DOHH2 (cell line): ENCODE results near the gene CRYBG3.

Experiments used
- EZH2phosphoT487 ChIP-seq: fragments of 200-600 bp; sonication (generic); IDR thresholded peaks from 2 replicates; pipeline ENCODE4 v1.6.1; 2017; ENCODE audit warnings: borderline replicate concordance, mild to moderate bottlenecking, antibody characterized with exemption, low read length, moderate library complexity, mixed read lengths
- TF ChIP-seq, protein P1 (sequence below): fragments of 200-600 bp; sonication (generic); IDR thresholded peaks from one replicate; pipeline ENCODE4 v1.5.1; 2014; ENCODE audit warnings: antibody characterized with exemption, mild to moderate bottlenecking, low read depth, low read length; ENCODE audit not compliant: poor library complexity, severe bottlenecking

DNA sequence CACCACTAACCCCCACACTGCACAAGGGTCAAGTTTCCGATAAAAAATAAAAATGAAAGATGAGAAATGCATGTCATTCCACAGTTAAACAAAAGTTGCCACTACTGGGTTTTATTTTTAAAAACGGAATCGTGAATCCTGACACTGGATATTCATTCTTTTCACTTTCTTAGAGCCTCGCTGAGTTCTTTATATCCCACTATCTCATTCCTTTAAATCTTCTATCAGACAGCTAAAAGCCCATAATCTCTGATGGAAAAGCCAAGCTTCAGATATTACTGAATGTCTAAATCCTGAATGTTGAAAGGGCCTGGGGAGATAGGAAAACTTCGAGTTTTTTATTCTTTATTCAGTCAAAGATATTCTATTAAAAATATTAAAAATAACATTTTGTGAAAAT is 138.7 kb downstream of the CRYBG3 start:
- TF ChIP-seq, protein P1, sequence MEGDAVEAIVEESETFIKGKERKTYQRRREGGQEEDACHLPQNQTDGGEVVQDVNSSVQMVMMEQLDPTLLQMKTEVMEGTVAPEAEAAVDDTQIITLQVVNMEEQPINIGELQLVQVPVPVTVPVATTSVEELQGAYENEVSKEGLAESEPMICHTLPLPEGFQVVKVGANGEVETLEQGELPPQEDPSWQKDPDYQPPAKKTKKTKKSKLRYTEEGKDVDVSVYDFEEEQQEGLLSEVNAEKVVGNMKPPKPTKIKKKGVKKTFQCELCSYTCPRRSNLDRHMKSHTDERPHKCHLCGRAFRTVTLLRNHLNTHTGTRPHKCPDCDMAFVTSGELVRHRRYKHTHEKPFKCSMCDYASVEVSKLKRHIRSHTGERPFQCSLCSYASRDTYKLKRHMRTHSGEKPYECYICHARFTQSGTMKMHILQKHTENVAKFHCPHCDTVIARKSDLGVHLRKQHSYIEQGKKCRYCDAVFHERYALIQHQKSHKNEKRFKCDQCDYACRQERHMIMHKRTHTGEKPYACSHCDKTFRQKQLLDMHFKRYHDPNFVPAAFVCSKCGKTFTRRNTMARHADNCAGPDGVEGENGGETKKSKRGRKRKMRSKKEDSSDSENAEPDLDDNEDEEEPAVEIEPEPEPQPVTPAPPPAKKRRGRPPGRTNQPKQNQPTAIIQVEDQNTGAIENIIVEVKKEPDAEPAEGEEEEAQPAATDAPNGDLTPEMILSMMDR = no peak
- TF ChIP-seq EZH2phosphoT487 = no peak
